Cardiac muscle cell (in vitro differentiated cells and primary cell): Measurements from ENCODE around the gene B4GALNT1. TPM values are rescaled to one million over a fixed set of nuclear protein-coding genes. Genes with fewer than 3 reads are reported as not detected.

Source experiments
- DNase-seq, 2 donors: peaks; one replicate each; pipeline versions ENCODE4 v3.0.0 to v3.0.0-alpha.2; 2010 to 2017; ENCODE audit warnings: low read depth in 1 of 2, low spot score in 1 of 2
- H3K27ac ChIP-seq: fragments of 200-600 bp; sonication (generic); 2 replicates; pipeline ENCODE4 v1.5.1; 2016
- H3K27me3 ChIP-seq: fragments of 200-600 bp; sonication (generic); 2 replicates; pipeline ENCODE4 v1.6.0; 2016; ENCODE audit warnings: control low read depth
- H3K36me3 ChIP-seq: fragments of 200-600 bp; sonication (generic); 2 replicates; pipeline ENCODE4 v1.5.1; 2016; ENCODE audit warnings: control low read depth
- H3K4me1 ChIP-seq: fragments of 200-600 bp; sonication (generic); 2 replicates; pipeline ENCODE4 v1.8.1; 2017; ENCODE audit warnings: low read depth, mild to moderate bottlenecking, mixed run types
- H3K4me3 ChIP-seq: fragments of 200-600 bp; sonication (generic); 2 replicates; pipeline ENCODE4 v1.5.1; 2016; ENCODE audit warnings: mild to moderate bottlenecking
- H3K9me3 ChIP-seq: fragments of 200-600 bp; sonication (generic); 2 replicates; pipeline ENCODE4 v1.5.1; 2017; ENCODE audit warnings: low read depth, mild to moderate bottlenecking, control low read depth
- polyA plus RNA-seq: library from polyadenylated mRNA; unstranded; fragments of >200 nt; fragmentation: Nextera tagmentation; extraction: Ambion mirVana; gene quantifications from 2 replicates; pipeline ENCODE4 v1.2.1, GENCODE V29; 2016
- total RNA-seq: library from RNA; depleted of rRNA; stranded (reverse); fragments of >200 nt; gene quantifications from 2 replicates; pipeline ENCODE4 v1.2.3, GENCODE V29; 2016
- TF ChIP-seq, protein P1 (sequence below): IDR thresholded peaks from 2 replicates; pipeline ENCODE4 v1.5.1; 2012; ENCODE audit warnings: low read depth, mild to moderate bottlenecking, low read length

Gene B4GALNT1
- total and polyA plus RNA-seq, 2 experiments from 2014 or later, result 0.29 TPM; not detected in 1

GRCh38 chr12:57622293-57623245 is 10.4 kb downstream of the B4GALNT1 start:
- H3K4me1 ChIP-seq, result peaks cover 5% of the 10 kb centered on the region
- H3K9me3 ChIP-seq, result no peaks in the 10 kb centered on the region
- TF ChIP-seq, protein P1, sequence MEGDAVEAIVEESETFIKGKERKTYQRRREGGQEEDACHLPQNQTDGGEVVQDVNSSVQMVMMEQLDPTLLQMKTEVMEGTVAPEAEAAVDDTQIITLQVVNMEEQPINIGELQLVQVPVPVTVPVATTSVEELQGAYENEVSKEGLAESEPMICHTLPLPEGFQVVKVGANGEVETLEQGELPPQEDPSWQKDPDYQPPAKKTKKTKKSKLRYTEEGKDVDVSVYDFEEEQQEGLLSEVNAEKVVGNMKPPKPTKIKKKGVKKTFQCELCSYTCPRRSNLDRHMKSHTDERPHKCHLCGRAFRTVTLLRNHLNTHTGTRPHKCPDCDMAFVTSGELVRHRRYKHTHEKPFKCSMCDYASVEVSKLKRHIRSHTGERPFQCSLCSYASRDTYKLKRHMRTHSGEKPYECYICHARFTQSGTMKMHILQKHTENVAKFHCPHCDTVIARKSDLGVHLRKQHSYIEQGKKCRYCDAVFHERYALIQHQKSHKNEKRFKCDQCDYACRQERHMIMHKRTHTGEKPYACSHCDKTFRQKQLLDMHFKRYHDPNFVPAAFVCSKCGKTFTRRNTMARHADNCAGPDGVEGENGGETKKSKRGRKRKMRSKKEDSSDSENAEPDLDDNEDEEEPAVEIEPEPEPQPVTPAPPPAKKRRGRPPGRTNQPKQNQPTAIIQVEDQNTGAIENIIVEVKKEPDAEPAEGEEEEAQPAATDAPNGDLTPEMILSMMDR, result no peak

DNA sequence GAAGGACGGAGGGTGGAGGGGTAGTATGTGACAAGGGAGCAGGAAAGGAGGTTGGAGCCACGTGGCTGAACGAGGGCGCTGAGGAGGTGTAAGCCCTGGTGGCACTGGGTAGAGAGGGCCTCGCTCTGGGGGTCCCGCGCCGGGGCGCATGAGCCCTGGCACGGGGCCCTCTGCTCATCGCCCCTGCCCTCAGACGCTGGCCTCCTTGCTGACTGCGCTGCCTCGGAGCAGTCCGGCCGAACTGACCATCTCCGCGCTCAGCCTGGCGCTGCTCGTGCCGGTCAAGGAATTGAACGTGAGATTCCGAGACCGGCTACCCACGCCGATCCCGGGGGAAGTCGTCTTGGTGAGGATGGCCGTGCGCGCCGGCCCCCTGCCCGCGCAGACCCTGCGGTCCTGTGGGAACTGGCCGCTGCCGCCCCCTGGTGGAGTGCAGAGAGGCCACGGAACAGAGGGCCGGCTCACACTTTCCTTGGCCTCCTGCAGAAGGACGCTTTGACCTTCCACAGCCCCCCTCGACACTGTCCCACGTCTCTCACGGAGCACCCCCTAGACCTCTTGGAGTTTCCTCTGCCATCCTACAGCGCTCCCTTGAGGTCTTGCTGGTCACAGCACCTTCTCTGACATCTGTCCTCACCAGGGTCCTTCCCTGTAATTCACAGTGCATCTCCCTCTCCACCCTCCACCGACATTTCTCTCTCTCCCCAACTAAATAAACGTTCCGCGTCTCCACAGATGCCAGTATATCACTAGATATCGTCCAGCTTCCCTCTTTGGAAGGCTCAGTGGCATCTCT is 11.3 kb downstream of the B4GALNT1 start:
- H3K4me3 ChIP-seq, result peak overlapping the region; percentile 27
- TF ChIP-seq, protein P1, result peak; percentile 93
- DNase-seq, result peak; percentile 53 to 79

More at GRCh38 chr12:57622293-57623245, 10.4 kb downstream of the B4GALNT1 start:
- Histone ChIP-seq H3K4me3 (no peak overlapping the region), H3K27ac (no peak overlapping the region), H3K27me3 (peaks cover 100% of the 10 kb centered on the region), H3K36me3 (no peaks in the 10 kb centered on the region)
- DNase-seq, result no peak

DNA sequence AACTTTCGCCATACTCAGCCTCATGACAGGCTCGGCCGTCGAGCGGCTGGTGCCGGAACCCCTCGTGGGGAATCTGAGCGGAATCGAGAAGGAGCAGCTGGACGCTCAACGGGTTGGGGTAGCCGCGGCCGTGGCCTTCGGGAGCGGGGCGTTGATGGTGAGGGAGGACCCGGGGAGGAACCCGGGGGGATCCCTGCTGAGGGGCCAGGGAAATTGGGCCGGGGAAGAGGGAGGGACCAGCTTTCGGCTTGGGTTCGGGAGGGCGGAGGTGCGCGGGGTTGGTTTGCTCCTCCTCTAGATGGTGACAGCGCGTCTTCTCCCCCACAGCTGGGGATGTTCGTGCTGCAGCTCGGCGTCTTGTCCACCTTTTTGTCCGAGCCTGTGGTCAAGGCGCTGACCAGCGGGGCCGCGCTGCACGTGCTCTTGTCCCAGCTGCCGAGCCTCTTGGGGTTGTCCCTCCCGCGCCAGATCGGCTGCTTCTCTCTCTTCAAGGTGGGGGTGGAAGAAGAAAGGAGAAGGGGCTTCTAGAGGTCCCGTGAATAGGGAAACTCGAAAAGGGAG is 12.0 kb downstream of the B4GALNT1 start:
- DNase-seq, result no peak
- TF ChIP-seq, protein P1, result no peak
- H3K27ac ChIP-seq, result no peak overlapping the region
- no peaks in the 10 kb centered on the region for H3K9me3 ChIP-seq
- peaks cover 5% of the 10 kb centered on the region for H3K4me1 ChIP-seq
- no peaks in the 10 kb centered on the region for H3K36me3 ChIP-seq
- H3K27me3 ChIP-seq, result peaks cover 100% of the 10 kb centered on the region
- peak overlapping the region; percentile 27 for H3K4me3 ChIP-seq

More for the DNA sequence above, 11.3 kb downstream of the B4GALNT1 start:
- no peak overlapping the region for H3K27ac ChIP-seq
- peaks cover 100% of the 10 kb centered on the region for H3K27me3 ChIP-seq
- no peaks in the 10 kb centered on the region for H3K36me3 ChIP-seq
- peaks cover 5% of the 10 kb centered on the region for H3K4me1 ChIP-seq
- H3K9me3 ChIP-seq, result no peaks in the 10 kb centered on the region

- no peaks in the 10 kb centered on the region for H3K36me3 ChIP-seq
- TF ChIP-seq, protein P1, result no peak
- peaks cover 100% of the 10 kb centered on the region for H3K27me3 ChIP-seq
- no peak overlapping the region for H3K27ac ChIP-seq
- H3K4me3 ChIP-seq, result no peak overlapping the region
- no peaks in the 10 kb centered on the region for H3K9me3 ChIP-seq
- peaks cover 5% of the 10 kb centered on the region for H3K4me1 ChIP-seq
- no peak for DNase-seq
Measured at GRCh38 chr12:57620245-57620935, 12.6 kb downstream of the B4GALNT1 start.
